CD14-positive monocyte (primary cell): ENCODE results near the gene BLOC1S2. TPM values are rescaled to one million over a fixed set of nuclear protein-coding genes. Genes with fewer than 3 reads are reported as not detected.
"Not testable (repeated sequence)": the region's sequence is repeated elsewhere in the genome, so short reads cannot be mapped to it uniquely, and the experiment has no call there.

ENCODE experiments used
- DNase-seq, 3 donors: peaks; one replicate each; pipeline ENCODE4 v3.0.0-alpha.2; 2011 to 2022
- H2AFZ ChIP-seq: 2 replicates; pipeline ENCODE4 v1.6.0; 2012; ENCODE audit warnings: mild to moderate bottlenecking, low read depth, low read length, inconsistent platforms; ENCODE audit not compliant: insufficient read depth, poor library complexity, severe bottlenecking
- H3K27ac ChIP-seq, 2 donors: 1 replicate in 1 of 2; 2 replicates in 1 of 2; pipeline ENCODE4 v1.5.1; 2012 to 2013; ENCODE audit warnings: low read length in 2 of 2, control low read depth in 1 of 2, inconsistent platforms in 1 of 2, low read depth in 1 of 2, mild to moderate bottlenecking in 1 of 2
- H3K27me3 ChIP-seq, 2 donors: one replicate each; pipeline versions ENCODE4 v1.6.0 to v1.6.1; 2011 to 2013; ENCODE audit warnings: low read length in 2 of 2; ENCODE audit not compliant: control insufficient read depth in 2 of 2, insufficient read depth in 2 of 2
- H3K36me3 ChIP-seq, 2 donors: replicated peaks in 1 of 2; 1 replicate in 1 of 2; 2 replicates in 1 of 2; pipeline versions ENCODE4 v1.5.1 to v1.6.1; 2012 to 2013; ENCODE audit warnings: low read length in 2 of 2, control low read depth in 1 of 2, inconsistent platforms in 1 of 2, mild to moderate bottlenecking in 1 of 2; ENCODE audit not compliant: insufficient read depth in 2 of 2, control insufficient read depth in 1 of 2
- H3K4me1 ChIP-seq, 2 donors: 1 replicate in 1 of 2; 2 replicates in 1 of 2; pipeline versions ENCODE4 v1.5.1 to v1.6.1; 2012 to 2013; ENCODE audit warnings: low read length in 2 of 2, control low read depth in 1 of 2, inconsistent platforms in 1 of 2, mild to moderate bottlenecking in 1 of 2, moderate library complexity in 1 of 2; ENCODE audit not compliant: insufficient read depth in 2 of 2, control insufficient read depth in 1 of 2
- H3K4me2 ChIP-seq: replicated peaks from 2 replicates; pipeline ENCODE3; 2012; ENCODE audit warnings: low read length, moderate library complexity, mild to moderate bottlenecking; ENCODE audit not compliant: poor library complexity, severe bottlenecking; ENCODE audit errors: extremely low read depth
- H3K4me3 ChIP-seq, 3 experiments: fragments of 200-600 bp in 1 of 3; sonication (generic) in 1 of 3; replicated peaks in 1 of 3; 1 replicate in 2 of 3; 2 replicates in 1 of 3; pipeline ENCODE4 v1.5.1; 2011 to 2013; ENCODE audit warnings: low read length in 3 of 3, mild to moderate bottlenecking in 3 of 3, control low read depth in 2 of 3, low read depth in 2 of 3, inconsistent platforms in 1 of 3, moderate library complexity in 1 of 3
- H3K79me2 ChIP-seq: 2 replicates; pipeline ENCODE4 v1.6.0; 2012; ENCODE audit warnings: mild to moderate bottlenecking, control low read depth, inconsistent platforms, low read length, moderate library complexity; ENCODE audit not compliant: insufficient read depth
- H3K9ac ChIP-seq: 2 replicates; pipeline ENCODE4 v1.6.0; 2017; ENCODE audit warnings: low read length, mild to moderate bottlenecking; ENCODE audit not compliant: insufficient read depth, poor library complexity, severe bottlenecking
- H3K9me3 ChIP-seq, 2 donors: replicated peaks in 1 of 2; 1 replicate in 1 of 2; 2 replicates in 1 of 2; pipeline versions ENCODE4 v1.5.1 to v1.6.1; 2012 to 2013; ENCODE audit warnings: low read length in 2 of 2, control low read depth in 1 of 2; ENCODE audit not compliant: control insufficient read depth in 1 of 2, insufficient read depth in 1 of 2
- H4K20me1 ChIP-seq: 2 replicates; pipeline ENCODE4 v1.6.0; 2012; ENCODE audit warnings: mild to moderate bottlenecking, low read length, control low read depth, moderate library complexity; ENCODE audit not compliant: insufficient read depth
- H3K27ac Mint-ChIP-seq, 7 donors: one replicate each; pipeline ENCODE4 v1.8.0; 2020; ENCODE audit warnings: mild to moderate bottlenecking in 7 of 7, mixed read lengths in 7 of 7, moderate library complexity in 6 of 7, inconsistent platforms in 2 of 7
- H3K27me3 Mint-ChIP-seq, 3 donors: one replicate each; pipeline ENCODE4 v1.8.0; 2021 to 2022; ENCODE audit warnings: low read depth in 3 of 3, mild to moderate bottlenecking in 3 of 3, mixed read lengths in 3 of 3, moderate library complexity in 3 of 3, inconsistent platforms in 1 of 3
- H3K36me3 Mint-ChIP-seq, 2 donors: one replicate each; pipeline ENCODE4 v1.8.0; 2020; ENCODE audit warnings: mixed read lengths in 2 of 2, inconsistent platforms in 1 of 2, mild to moderate bottlenecking in 1 of 2
- H3K4me1 Mint-ChIP-seq: one replicate; pipeline ENCODE4 v1.8.0; 2020; ENCODE audit warnings: mild to moderate bottlenecking, mixed read lengths
- H3K4me3 Mint-ChIP-seq, 2 donors: one replicate each; pipeline ENCODE4 v1.8.0; 2020; ENCODE audit warnings: mild to moderate bottlenecking in 2 of 2, mixed read lengths in 2 of 2, moderate library complexity in 1 of 2
- H3K9me3 Mint-ChIP-seq, 7 donors: one replicate each; pipeline ENCODE4 v1.8.0; 2020 to 2022; ENCODE audit warnings: mixed read lengths in 7 of 7, mild to moderate bottlenecking in 6 of 7, moderate library complexity in 6 of 7, inconsistent platforms in 2 of 7
- WGBS: methylation state at CpG from one replicate; pipeline ENCODE4 v1.1.5; 2013; ENCODE audit warnings: missing lambda C conversion rate; ENCODE audit not compliant: insufficient coverage; 5-methylcytosine and 5-hydroxymethylcytosine counted together
- intact Hi-C, 2 donors: fragments of 100-400 bp; cut with micrococcal nuclease; formaldehyde crosslinking; loops; one replicate each; pipeline versions ENCODE4 v1.15.0 to v1.15.1; 2023
- polyA plus RNA-seq, 3 donors: library from polyadenylated mRNA; depleted of rRNA in 1 of 3; unstranded in 2 of 3; stranded (reverse) in 1 of 3; fragments of 300-500 nt in 2 of 3; fragments of >200 nt in 1 of 3; fragmentation: Illumina TruSeq in 2 of 3; gene quantifications; 1 replicate in 2 of 3; 2 replicates in 1 of 3; pipeline ENCODE4 v1.2.3, GENCODE V29; 2012 to 2021
- TF ChIP-seq, protein P1 (sequence below): fragments of 200-600 bp; IDR thresholded peaks from one replicate; pipeline ENCODE4 v1.8.0; 2022; ENCODE audit warnings: antibody characterized with exemption, mild to moderate bottlenecking

Gene BLOC1S2
- polyA plus RNA-seq, 3 donors: 37.9 to 142 (median 111) TPM

DNA sequence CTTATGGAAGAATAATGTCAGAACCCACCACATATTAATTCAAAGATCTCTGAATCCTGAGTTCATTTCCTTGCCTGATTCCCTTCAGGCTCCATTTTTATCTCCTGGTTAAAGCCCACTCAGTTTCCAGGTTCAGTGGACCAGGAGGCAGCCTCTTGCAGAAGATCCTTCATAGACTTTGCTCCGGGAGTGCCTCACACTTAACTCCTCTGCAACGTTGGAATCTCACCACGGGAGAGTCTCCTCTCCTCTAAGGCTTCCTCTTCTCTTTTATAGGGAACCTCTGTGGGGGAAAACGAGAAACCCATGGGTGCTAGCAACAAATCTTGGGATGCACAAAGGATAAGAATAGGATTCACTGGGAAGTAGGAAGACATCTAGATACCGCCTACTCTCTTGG is 1.7 kb upstream of the BLOC1S2 start:
- Mint-ChIP-seq H3K4me3 (no peak overlapping the region), H3K36me3 (peaks cover 5 to 11% of the 10 kb centered on the region in 2 donors), H3K4me1 (peaks cover 59% of the 10 kb centered on the region), H3K27ac (no peak overlapping the region), H3K27me3 (peaks cover 0 to 5% (median 0%) of the 10 kb centered on the region in 3 donors), H3K9me3 (no peaks in the 10 kb centered on the region)
- Histone ChIP-seq H3K27ac (no peak overlapping the region), H3K79me2 (peaks cover 32% of the 10 kb centered on the region), H3K9me3 (no peaks in the 10 kb centered on the region), H3K4me3 (no peak overlapping the region), H2AFZ (no peak overlapping the region), H3K4me2 (no peak overlapping the region), H4K20me1 (peaks cover 13% of the 10 kb centered on the region), H3K4me1 (peaks cover 62 to 66% of the 10 kb centered on the region in 2 donors), H3K9ac (no peak overlapping the region), H3K36me3 (peaks cover 4 to 10% of the 10 kb centered on the region in 2 donors), H3K27me3 (no peaks in the 10 kb centered on the region)
- no peak for DNase-seq
- intact Hi-C loops: loop anchor here in 1 of 2 donors (5.0 to 10.0 kb wide), 2 partner anchors 84 to 103 kb away; partner anchors contain the start of gene ERLIN1
- no CpG with 5 or more reads among the region's 5 CpGs for WGBS
- TF ChIP-seq, protein P1, sequence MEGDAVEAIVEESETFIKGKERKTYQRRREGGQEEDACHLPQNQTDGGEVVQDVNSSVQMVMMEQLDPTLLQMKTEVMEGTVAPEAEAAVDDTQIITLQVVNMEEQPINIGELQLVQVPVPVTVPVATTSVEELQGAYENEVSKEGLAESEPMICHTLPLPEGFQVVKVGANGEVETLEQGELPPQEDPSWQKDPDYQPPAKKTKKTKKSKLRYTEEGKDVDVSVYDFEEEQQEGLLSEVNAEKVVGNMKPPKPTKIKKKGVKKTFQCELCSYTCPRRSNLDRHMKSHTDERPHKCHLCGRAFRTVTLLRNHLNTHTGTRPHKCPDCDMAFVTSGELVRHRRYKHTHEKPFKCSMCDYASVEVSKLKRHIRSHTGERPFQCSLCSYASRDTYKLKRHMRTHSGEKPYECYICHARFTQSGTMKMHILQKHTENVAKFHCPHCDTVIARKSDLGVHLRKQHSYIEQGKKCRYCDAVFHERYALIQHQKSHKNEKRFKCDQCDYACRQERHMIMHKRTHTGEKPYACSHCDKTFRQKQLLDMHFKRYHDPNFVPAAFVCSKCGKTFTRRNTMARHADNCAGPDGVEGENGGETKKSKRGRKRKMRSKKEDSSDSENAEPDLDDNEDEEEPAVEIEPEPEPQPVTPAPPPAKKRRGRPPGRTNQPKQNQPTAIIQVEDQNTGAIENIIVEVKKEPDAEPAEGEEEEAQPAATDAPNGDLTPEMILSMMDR: no peak

DNA sequence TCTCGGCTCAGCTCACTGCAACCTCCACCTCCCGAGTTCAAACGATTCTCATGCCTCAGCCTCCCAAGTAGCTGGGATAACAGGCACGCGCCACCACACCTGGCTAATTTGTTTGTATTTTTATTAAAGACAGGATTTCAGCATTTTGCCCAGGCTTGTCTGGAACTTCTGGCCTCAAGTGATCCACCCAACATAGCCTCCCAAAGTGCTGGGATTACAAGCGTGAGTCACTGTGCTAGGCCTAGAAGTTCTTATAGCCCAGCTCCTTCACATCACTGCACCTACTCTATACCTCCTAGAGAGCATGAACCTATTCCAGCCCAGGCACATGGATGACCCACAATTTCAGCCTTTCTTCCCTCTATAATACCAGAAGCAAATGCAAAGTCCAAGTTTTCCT is 1.3 kb upstream of the BLOC1S2 start:
- H3K27ac ChIP-seq: no peak overlapping the region
- peaks cover 18% of the 10 kb centered on the region for H4K20me1 ChIP-seq
- no peak overlapping the region for H3K4me2 ChIP-seq
- WGBS: 97% methylated on average over 6 of the region's 6 CpGs
- no peaks in the 10 kb centered on the region for H3K9me3 ChIP-seq
- peaks cover 55% of the 10 kb centered on the region for H3K4me1 Mint-ChIP-seq
- H3K27me3 Mint-ChIP-seq: peaks cover 0 to 2% (median 0%) of the 10 kb centered on the region in 3 donors
- H3K9me3 Mint-ChIP-seq: no peaks in the 10 kb centered on the region
- H3K79me2 ChIP-seq: peaks cover 36% of the 10 kb centered on the region
- peaks cover 62 to 66% of the 10 kb centered on the region in 2 donors for H3K4me1 ChIP-seq
- H3K4me3 ChIP-seq: no peak overlapping the region
- DNase-seq: no peak
- intact Hi-C loops: loop anchor here in 1 of 2 donors (5.0 to 10.0 kb wide), 2 partner anchors 85 to 103 kb away; partner anchors contain the start of gene ERLIN1
- no peaks in the 10 kb centered on the region for H3K27me3 ChIP-seq
- H3K9ac ChIP-seq: no peak overlapping the region
- H3K36me3 Mint-ChIP-seq: peaks cover 5 to 11% of the 10 kb centered on the region in 2 donors
- no peak overlapping the region for H3K4me3 Mint-ChIP-seq
- peak overlapping the region in 2 of 7 donors; percentile 99 for H3K27ac Mint-ChIP-seq
- TF ChIP-seq, protein P1: no peak
- no peak overlapping the region for H2AFZ ChIP-seq
- peaks cover 4 to 14% of the 10 kb centered on the region in 2 donors for H3K36me3 ChIP-seq

DNA sequence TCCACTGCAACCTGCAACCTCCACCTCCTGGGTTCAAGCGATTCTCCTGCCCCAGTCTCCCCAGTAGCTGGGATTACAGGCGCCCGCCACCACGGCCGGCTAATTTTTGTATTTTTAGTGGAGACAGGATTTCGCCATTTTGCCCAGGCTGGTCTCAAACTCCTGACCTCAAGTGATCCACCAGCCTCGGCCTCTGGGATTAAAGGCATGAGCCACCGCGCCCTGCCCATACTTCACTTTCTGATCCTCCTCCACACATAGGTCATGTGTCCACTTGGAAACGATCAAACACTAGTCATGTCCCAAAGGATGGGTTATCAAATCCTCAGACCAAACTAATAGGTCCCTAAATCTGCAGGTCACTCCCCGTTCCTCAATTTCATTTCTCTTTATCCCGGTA is 1.2 kb downstream of the BLOC1S2 start:
- not testable (repeated sequence) for DNase-seq, H3K27me3 ChIP-seq, H3K9me3 ChIP-seq, H3K27me3 Mint-ChIP-seq, H3K9me3 Mint-ChIP-seq
- Histone ChIP-seq H2AFZ (peak overlapping the region; percentile 84), H3K9ac (peak overlapping the region; percentile 96), H3K36me3 (peaks cover 16 to 36% of the 10 kb centered on the region in 2 donors), H4K20me1 (peaks cover 40% of the 10 kb centered on the region), H3K27ac (peak overlapping the region; percentile 18 to 98), H3K4me2 (peak overlapping the region; percentile 87), H3K79me2 (peaks cover 51% of the 10 kb centered on the region), H3K4me1 (peaks cover 40 to 43% of the 10 kb centered on the region in 2 donors), H3K4me3 (peak overlapping the region; percentile 90 to 93 (median 92))
- intact Hi-C loops: loop anchor here in 1 of 2 donors (5.0 to 10.0 kb wide), 2 partner anchors 87 to 101 kb away; partner anchors contain the start of gene ERLIN1
- H3K36me3 Mint-ChIP-seq: peaks cover 11 to 13% of the 10 kb centered on the region in 2 donors
- peaks cover 31% of the 10 kb centered on the region for H3K4me1 Mint-ChIP-seq
- H3K27ac Mint-ChIP-seq: peak overlapping the region; percentile 58 to 100 (median 99)
- WGBS: 56% methylated on average over 6 of the region's 12 CpGs
- H3K4me3 Mint-ChIP-seq: peak overlapping the region; percentile 97 to 99
